GM23338 (cell line): ENCODE measurements around the gene NEK7. TPM values are rescaled to one million over a fixed set of nuclear protein-coding genes. Genes with fewer than 3 reads are reported as not detected.

Source experiments
- ATAC-seq: fragments of 200-7000 bp; cut with Tn5 transposase; 3 replicates; pipeline ENCODE4 v1.9.1; 2020
- DNase-seq: peaks from one replicate; pipeline ENCODE4 v3.0.0-alpha.2; 2015; ENCODE audit warnings: low spot score
- H2AFZ ChIP-seq: fragments of 200-600 bp; sonication (generic); 2 replicates; pipeline ENCODE4 v1.8.0; 2016; ENCODE audit warnings: antibody characterized with exemption, mild to moderate bottlenecking, moderate library complexity
- H3F3A ChIP-seq: fragments of 200-600 bp; sonication (generic); replicated peaks from 2 replicates; pipeline ENCODE4 v1.8.0; 2017; ENCODE audit warnings: antibody characterized with exemption, mixed run types, low read depth
- H3K27ac ChIP-seq: fragments of 200-600 bp; sonication (generic); 2 replicates; pipeline ENCODE4 v1.6.1; 2016; ENCODE audit warnings: low read depth
- H3K27me3 ChIP-seq: fragments of 200-600 bp; sonication (generic); 2 replicates; pipeline ENCODE4 v1.8.0; 2016; ENCODE audit warnings: mild to moderate bottlenecking, mixed run types, moderate library complexity; ENCODE audit not compliant: insufficient read depth
- H3K36me3 ChIP-seq: fragments of 200-600 bp; sonication (generic); 2 replicates; pipeline ENCODE4 v1.8.0; 2016; ENCODE audit warnings: mild to moderate bottlenecking; ENCODE audit not compliant: insufficient read depth
- H3K4me1 ChIP-seq: fragments of 200-600 bp; sonication (generic); 2 replicates; pipeline ENCODE4 v1.8.0; 2016; ENCODE audit warnings: mild to moderate bottlenecking, moderate library complexity; ENCODE audit not compliant: insufficient read depth
- H3K4me2 ChIP-seq: fragments of 200-600 bp; sonication (generic); 2 replicates; pipeline ENCODE4 v1.7.1; 2017; ENCODE audit warnings: mixed run types
- H3K4me3 ChIP-seq: fragments of 200-600 bp; sonication (generic); 2 replicates; pipeline ENCODE4 v1.6.1; 2016; ENCODE audit warnings: mixed run types
- H3K79me2 ChIP-seq: fragments of 200-600 bp; sonication (generic); replicated peaks from 2 replicates; pipeline ENCODE4 v1.8.0; 2017; ENCODE audit warnings: mild to moderate bottlenecking; ENCODE audit not compliant: insufficient read depth
- H3K9me2 ChIP-seq: fragments of 200-600 bp; sonication (generic); 2 replicates; pipeline ENCODE4 v1.8.0; 2017; ENCODE audit not compliant: insufficient read depth
- H4K20me1 ChIP-seq: fragments of 200-600 bp; sonication (generic); replicated peaks from 2 replicates; pipeline ENCODE4 v1.8.0; 2017; ENCODE audit warnings: mild to moderate bottlenecking; ENCODE audit not compliant: insufficient read depth
- H3K27ac Mint-ChIP-seq: 2 replicates; pipeline ENCODE4 v1.8.0; 2020; ENCODE audit warnings: inconsistent platforms, mild to moderate bottlenecking, moderate library complexity, mixed read lengths
- H3K27me3 Mint-ChIP-seq: 3 replicates; pipeline ENCODE4 v1.8.0; 2022; ENCODE audit warnings: low read depth, mild to moderate bottlenecking, moderate library complexity, mixed read lengths, inconsistent platforms; ENCODE audit not compliant: insufficient read depth, poor library complexity
- H3K36me3 Mint-ChIP-seq: 3 replicates; pipeline ENCODE4 v1.8.0; 2021; ENCODE audit warnings: low read depth, mild to moderate bottlenecking, inconsistent platforms, moderate library complexity, mixed read lengths
- H3K4me1 Mint-ChIP-seq: 3 replicates; pipeline ENCODE4 v1.8.0; 2020; ENCODE audit warnings: mild to moderate bottlenecking, inconsistent platforms, mixed read lengths
- H3K4me3 Mint-ChIP-seq: 3 replicates; pipeline ENCODE4 v1.8.0; 2021; ENCODE audit warnings: moderate library complexity, mild to moderate bottlenecking, inconsistent platforms, mixed read lengths
- H3K9me3 Mint-ChIP-seq: 3 replicates; pipeline ENCODE4 v1.8.0; 2020; ENCODE audit warnings: moderate library complexity, mild to moderate bottlenecking, inconsistent platforms, mixed read lengths
- CREB1 ChIP-seq: fragments of 250-450 bp; sonication (Bioruptor Pico); IDR thresholded peaks from 2 replicates; pipeline ENCODE4 v1.5.0; 2020; ENCODE audit warnings: low read depth, mild to moderate bottlenecking, moderate library complexity
- CTCF ChIP-seq, 2 experiments: fragments of 200-600 bp in 1 of 2; sonication (generic) in 1 of 2; conservative IDR thresholded peaks; 2 replicates each; pipeline versions ENCODE4 v1.5.1 to v1.6.1; 2016 to 2017; ENCODE audit warnings: antibody characterized with exemption in 2 of 2, low read depth in 2 of 2, mild to moderate bottlenecking in 2 of 2, moderate library complexity in 1 of 2
- NANOG ChIP-seq: IDR thresholded peaks from 2 replicates; pipeline ENCODE4 v1.6.1; 2016; ENCODE audit warnings: antibody characterized with exemption, borderline replicate concordance
- REST ChIP-seq: IDR thresholded peaks from one replicate; pipeline ENCODE4 v1.6.1; 2018; ENCODE audit warnings: antibody characterized with exemption; ENCODE audit not compliant: unreplicated experiment
- STAT1 ChIP-seq: IDR thresholded peaks from one replicate; pipeline ENCODE4 v1.6.1; 2016; ENCODE audit warnings: antibody characterized with exemption; ENCODE audit not compliant: unreplicated experiment
- ZNF331 ChIP-seq: fragments of 250-450 bp; sonication (Bioruptor Pico); IDR thresholded peaks from 2 replicates; pipeline ENCODE4 v1.5.0; 2020; ENCODE audit warnings: low read depth, mild to moderate bottlenecking, moderate library complexity
- polyA plus RNA-seq: library from polyadenylated mRNA; unstranded; fragments of >200 nt; fragmentation: Nextera tagmentation; extraction: Ambion mirVana; gene quantifications from 2 replicates; pipeline ENCODE4 v1.2.1, GENCODE V29; 2016
- total RNA-seq: library from RNA; depleted of rRNA; stranded (reverse); fragments of >200 nt; shearing (Covaris generic); gene quantifications from 2 replicates; pipeline ENCODE4 v1.2.3, GENCODE V29; 2014

Gene NEK7
- total and polyA plus RNA-seq, 2 experiments from 2014 or later = 4.8 to 15.3 TPM

GRCh38 chr1:198155253-198155652, 1.5 kb upstream of the NEK7 start:
- no peaks in the 10 kb centered on the region; the same call in 2 of the 3 replicates for H3K9me3 Mint-ChIP-seq
- peaks cover 1% of the 10 kb centered on the region for H3K27me3 Mint-ChIP-seq
- no peak for ATAC-seq
- Histone ChIP-seq H3K79me2 (peaks cover 17% of the 10 kb centered on the region), H3K4me1 (peaks cover 16% of the 10 kb centered on the region), H3K27me3 (no peaks in the 10 kb centered on the region), H2AFZ (no peak overlapping the region), H3K9me2 (no peaks in the 10 kb centered on the region), H3K27ac (no peak overlapping the region), H3K4me2 (no peak overlapping the region), H3K4me3 (no peak overlapping the region), H3F3A (no peaks in the 10 kb centered on the region), H4K20me1 (no peaks in the 10 kb centered on the region), H3K36me3 (no peaks in the 10 kb centered on the region)
- no peak for DNase-seq
- H3K4me3 Mint-ChIP-seq = no peak overlapping the region
- H3K36me3 Mint-ChIP-seq = no peaks in the 10 kb centered on the region
- peaks cover 18% of the 10 kb centered on the region for H3K4me1 Mint-ChIP-seq
- no peak overlapping the region for H3K27ac Mint-ChIP-seq
- TF ChIP-seq CREB1 (CRISPR knock-in tag) = no peak
- no peak for TF ChIP-seq CTCF (conservative IDR thresholded peaks at IDR 0.05; ENCODE audit: low read depth in 2 of 2)
- TF ChIP-seq ZNF331 (CRISPR knock-in tag) = no peak
- TF ChIP-seq STAT1 = no peak

- Mint-ChIP-seq H3K4me3 (peak overlapping the region; percentile 87), H3K9me3 (no peaks in the 10 kb centered on the region; the same call in 2 of the 3 replicates), H3K27ac (peak overlapping the region; percentile 91), H3K4me1 (peaks cover 24% of the 10 kb centered on the region), H3K36me3 (no peaks in the 10 kb centered on the region), H3K27me3 (peaks cover 1% of the 10 kb centered on the region)
- TF ChIP-seq CTCF (conservative IDR thresholded peaks at IDR 0.05; ENCODE audit: low read depth in 2 of 2) (peak; percentile 76 to 88), NANOG (no peak), REST (no peak)
- ATAC-seq (peak; percentile 11), DNase-seq (peak; percentile 84)
- Histone ChIP-seq H3K27me3 (no peaks in the 10 kb centered on the region), H3K79me2 (peaks cover 26% of the 10 kb centered on the region), H3K4me2 (peak overlapping the region; percentile 79), H3K36me3 (no peaks in the 10 kb centered on the region), H3F3A (no peaks in the 10 kb centered on the region), H3K4me1 (peaks cover 22% of the 10 kb centered on the region), H3K4me3 (peak overlapping the region; percentile 84), H3K9me2 (no peaks in the 10 kb centered on the region), H4K20me1 (no peaks in the 10 kb centered on the region), H2AFZ (peak overlapping the region; percentile 95), H3K27ac (peak overlapping the region; percentile 92)
These were observed 570 bp upstream of the NEK7 start for GRCh38 chr1:198156111-198156744.
